ENCODE data around the gene PREB.

DNA sequence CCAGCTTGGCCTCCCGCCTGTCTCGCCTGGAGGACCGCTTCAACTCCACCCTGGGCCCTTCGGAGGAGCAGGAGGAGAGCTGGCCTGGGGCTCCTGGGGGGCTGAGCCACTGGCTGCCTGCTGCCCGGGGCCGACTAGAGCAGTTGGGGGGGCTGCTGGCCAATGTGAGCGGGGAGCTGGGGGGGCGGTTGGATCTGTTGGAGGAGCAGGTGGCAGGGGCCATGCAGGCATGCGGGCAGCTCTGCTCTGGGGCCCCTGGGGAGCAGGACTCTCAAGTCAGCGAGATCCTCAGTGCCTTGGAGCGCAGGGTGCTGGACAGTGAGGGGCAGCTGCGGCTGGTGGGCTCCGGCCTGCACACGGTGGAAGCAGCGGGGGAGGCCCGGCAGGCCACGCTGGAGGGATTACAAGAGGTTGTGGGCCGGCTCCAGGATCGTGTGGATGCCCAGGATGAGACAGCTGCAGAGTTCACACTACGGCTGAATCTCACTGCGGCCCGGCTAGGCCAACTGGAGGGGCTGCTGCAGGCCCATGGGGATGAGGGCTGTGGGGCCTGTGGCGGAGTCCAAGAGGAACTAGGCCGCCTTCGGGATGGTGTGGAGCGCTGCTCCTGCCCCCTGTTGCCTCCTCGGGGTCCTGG, 51.5 kb downstream of the PREB start:
- TF ChIP-seq, protein P1, sequence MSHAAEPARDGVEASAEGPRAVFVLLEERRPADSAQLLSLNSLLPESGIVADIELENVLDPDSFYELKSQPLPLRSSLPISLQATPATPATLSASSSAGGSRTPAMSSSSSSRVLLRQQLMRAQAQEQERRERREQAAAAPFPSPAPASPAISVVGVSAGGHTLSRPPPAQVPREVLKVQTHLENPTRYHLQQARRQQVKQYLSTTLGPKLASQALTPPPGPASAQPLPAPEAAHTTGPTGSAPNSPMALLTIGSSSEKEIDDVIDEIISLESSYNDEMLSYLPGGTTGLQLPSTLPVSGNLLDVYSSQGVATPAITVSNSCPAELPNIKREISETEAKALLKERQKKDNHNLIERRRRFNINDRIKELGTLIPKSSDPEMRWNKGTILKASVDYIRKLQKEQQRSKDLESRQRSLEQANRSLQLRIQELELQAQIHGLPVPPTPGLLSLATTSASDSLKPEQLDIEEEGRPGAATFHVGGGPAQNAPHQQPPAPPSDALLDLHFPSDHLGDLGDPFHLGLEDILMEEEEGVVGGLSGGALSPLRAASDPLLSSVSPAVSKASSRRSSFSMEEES (CRISPR knock-in tag; IDR thresholded peaks at IDR 0.05): no peak
- no peak for TF ChIP-seq MYC (CRISPR knock-in tag; IDR thresholded peaks at IDR 0.05; ENCODE audit: borderline replicate concordance)

Data from HepG2 (cell line).